Measurements from ENCODE around the gene RPN1.
"Not testable (repeated sequence)": the region's sequence is repeated elsewhere in the genome, so short reads cannot be mapped to it uniquely, and the experiment has no call there.

- not testable (repeated sequence) for TF ChIP-seq CTCF (IDR thresholded peaks at IDR 0.05 in 4 of 5, conservative IDR thresholded peaks at IDR 0.05 in 1 of 5); POLR2A (IDR thresholded peaks at IDR 0.05)
These were observed 64.2 kb downstream of the RPN1 start for GRCh38 chr3:128586391-128586790.

Measured in gastrocnemius medialis (tissue), 4 donors.